Testis (tissue), 3 donors: ENCODE measurements around the gene MED12L. TPM values are rescaled to one million over a fixed set of nuclear protein-coding genes. Genes with fewer than 3 reads are reported as not detected.

ENCODE experiments used
- DNase-seq: peaks from one replicate; pipeline ENCODE4 v3.0.0-alpha.2; 2019
- H3K27ac ChIP-seq, 2 donors: fragments of 200-600 bp; sonication (generic); one replicate each; pipeline ENCODE4 v1.5.1; 2019
- H3K27me3 ChIP-seq: fragments of 200-600 bp; sonication (generic); one replicate; pipeline ENCODE4 v1.5.1; 2019
- H3K36me3 ChIP-seq: fragments of 200-600 bp; sonication (generic); one replicate; pipeline ENCODE4 v1.5.1; 2017; ENCODE audit warnings: low read depth; ENCODE audit errors: missing control alignments
- H3K4me1 ChIP-seq: fragments of 200-600 bp; sonication (generic); one replicate; pipeline ENCODE4 v1.5.1; 2019
- H3K4me3 ChIP-seq, 2 donors: fragments of 200-600 bp; sonication (generic); one replicate each; pipeline ENCODE4 v1.5.1; 2017 to 2019
- H3K9me3 ChIP-seq: fragments of 200-600 bp; sonication (generic); one replicate; pipeline ENCODE4 v1.5.1; 2017
- CTCF ChIP-seq, 3 experiments: fragments of 450-650 bp in 2 of 3; fragments of 200-600 bp in 1 of 3; sonication (generic) in 1 of 3; IDR thresholded peaks; one replicate each; pipeline ENCODE4 v1.5.1; 2016 to 2019; ENCODE audit warnings: antibody characterized with exemption in 3 of 3, mild to moderate bottlenecking in 2 of 3, moderate library complexity in 1 of 3
- POLR2A ChIP-seq: fragments of 450-650 bp; IDR thresholded peaks from one replicate; pipeline ENCODE4 v1.6.1; 2017; ENCODE audit warnings: antibody characterized with exemption, mild to moderate bottlenecking, moderate library complexity
- WGBS, 2 donors: methylation state at CpG; one replicate each; pipeline ENCODE4 v1.1.5; 2018; 5-methylcytosine and 5-hydroxymethylcytosine counted together
- intact Hi-C: fragments of 100-400 bp; cut with DNase I; formaldehyde crosslinking; loops from one replicate; pipeline ENCODE4 v1.15.1; 2023; ENCODE audit warnings: low total_unique reads
- polyA plus RNA-seq: library from polyadenylated mRNA; stranded (reverse); fragments of 350-450 nt; fragmentation: Illumina TruSeq; extraction: RNeasy Lipid Tissue Mini Kit (QIAGEN cat#74804); gene quantifications from one replicate; pipeline ENCODE4 v1.2.3, GENCODE V29; 2014; ENCODE audit warnings: low read depth, low replicate concordance; ENCODE audit not compliant: insufficient read depth
- total RNA-seq, 2 donors: library from RNA; depleted of rRNA; stranded (reverse); fragments of >200 nt; gene quantifications; one replicate each; pipeline ENCODE4 v1.2.3, GENCODE V29; 2016

MED12L gene
- total and polyA plus RNA-seq, 3 donors from 2014 or later: 10.3 to 18.5 (median 10.4) TPM

GRCh38 chr3:151100076-151100475 lies 14.6 kb downstream of the MED12L start:
- no peak for DNase-seq
- Histone ChIP-seq H3K36me3 (no peaks in the 10 kb centered on the region), H3K9me3 (no peaks in the 10 kb centered on the region), H3K27ac (no peak overlapping the region), H3K4me3 (no peak overlapping the region), H3K27me3 (no peaks in the 10 kb centered on the region), H3K4me1 (no peaks in the 10 kb centered on the region)
- intact Hi-C loops: no loop called here
- 60 to 80% methylated on average over 1 of the region's 1 CpG for WGBS, 2 donors
- no peak for TF ChIP-seq POLR2A
- no peak for TF ChIP-seq CTCF (IDR thresholded peaks at IDR 0.05)

GRCh38 chr3:151101270-151101969 lies 16.0 kb downstream of the MED12L start:
- Histone ChIP-seq H3K27me3 (no peaks in the 10 kb centered on the region), H3K4me1 (no peaks in the 10 kb centered on the region), H3K4me3 (no peak overlapping the region), H3K27ac (no peak overlapping the region), H3K9me3 (no peaks in the 10 kb centered on the region), H3K36me3 (no peaks in the 10 kb centered on the region)
- TF ChIP-seq POLR2A (no peak), CTCF (IDR thresholded peaks at IDR 0.05) (no peak)
- 70 to 74% methylated on average over 8 of the region's 8 CpGs for WGBS, 2 donors
- no peak for DNase-seq
- intact Hi-C loops: no loop called here

DNA sequence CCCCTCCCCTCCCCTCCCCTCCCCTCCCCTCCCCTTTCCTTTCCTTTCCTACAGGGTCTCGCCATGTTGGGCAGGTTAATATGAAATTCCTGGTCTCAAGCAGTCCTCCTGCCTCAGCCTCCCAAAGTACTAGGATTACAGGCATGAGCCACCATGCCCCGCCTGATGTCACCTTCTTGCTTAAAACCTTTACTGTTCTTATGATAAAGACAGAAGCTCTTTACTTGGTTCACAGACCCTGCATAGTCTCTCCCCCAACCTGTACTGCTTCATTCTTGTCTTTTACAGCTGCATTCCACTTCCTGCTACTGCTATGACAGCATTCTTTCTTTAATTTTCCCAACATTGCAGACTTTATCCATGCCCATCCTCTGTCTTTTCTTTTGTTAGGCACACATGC lies 20.8 kb downstream of the MED12L start:
- no peaks in the 10 kb centered on the region for H3K9me3 ChIP-seq

GRCh38 chr3:151107177-151107576 lies 21.7 kb downstream of the MED12L start:
- H3K9me3 ChIP-seq: no peaks in the 10 kb centered on the region
- H3K27me3 ChIP-seq: no peaks in the 10 kb centered on the region
- TF ChIP-seq POLR2A (no peak), CTCF (IDR thresholded peaks at IDR 0.05) (no peak)
- 85 to 86% methylated on average over 4 of the region's 4 CpGs for WGBS, 2 donors
- H3K36me3 ChIP-seq: no peaks in the 10 kb centered on the region
- DNase-seq: no peak
- intact Hi-C loops: no loop called here
- no peak overlapping the region for H3K27ac ChIP-seq
- H3K4me3 ChIP-seq: no peak overlapping the region
- no peaks in the 10 kb centered on the region for H3K4me1 ChIP-seq

More for the DNA sequence above, 20.8 kb downstream of the MED12L start:
- H3K4me1 ChIP-seq: no peaks in the 10 kb centered on the region
- H3K27ac ChIP-seq: no peak overlapping the region
- no peak overlapping the region for H3K4me3 ChIP-seq
- no peak for TF ChIP-seq POLR2A
- TF ChIP-seq CTCF (IDR thresholded peaks at IDR 0.05): no peak
- intact Hi-C loops: no loop called here
- DNase-seq: no peak
- 96 to 97% methylated on average over 2 of the region's 2 CpGs for WGBS, 2 donors
- no peaks in the 10 kb centered on the region for H3K36me3 ChIP-seq
- no peaks in the 10 kb centered on the region for H3K27me3 ChIP-seq

DNA sequence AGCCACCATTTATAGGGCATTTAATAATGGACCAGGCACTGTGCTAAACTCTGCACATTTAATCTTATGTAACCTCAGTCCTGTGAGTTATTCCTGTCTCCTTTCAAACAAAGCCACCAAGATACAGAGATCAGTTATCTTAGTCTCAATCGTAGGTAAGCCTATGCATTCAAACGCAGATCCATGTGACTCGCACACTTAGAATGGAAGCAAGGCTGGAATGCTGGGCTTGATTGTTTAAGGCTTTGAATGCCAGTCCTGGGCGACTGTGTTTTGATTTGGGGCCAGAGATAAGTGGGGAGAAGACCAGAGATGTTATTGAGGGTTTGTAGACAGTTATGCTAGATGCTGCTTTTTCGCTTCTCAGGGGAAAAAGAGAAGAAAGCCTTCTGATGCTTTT lies 22.2 kb downstream of the MED12L start:
- no peaks in the 10 kb centered on the region for H3K4me1 ChIP-seq
- H3K27ac ChIP-seq: no peak overlapping the region
- DNase-seq: no peak
- H3K27me3 ChIP-seq: no peaks in the 10 kb centered on the region
- H3K9me3 ChIP-seq: no peaks in the 10 kb centered on the region
- H3K4me3 ChIP-seq: no peak overlapping the region
- TF ChIP-seq POLR2A: no peak
- TF ChIP-seq CTCF (IDR thresholded peaks at IDR 0.05): no peak
- H3K36me3 ChIP-seq: no peaks in the 10 kb centered on the region
- WGBS, 2 donors: 78 to 89% methylated on average over 5 of the region's 5 CpGs
- intact Hi-C loops: no loop called here
